Activated CD4-positive, alpha-beta T cell treated with anti-CD3 and anti-CD28 coated beads, Interleukin-10, Interleukin-2, amounts not matched to agents 100 ng/mL and 50 ng/mL, durations not matched to agents 16 hours and 8 hours (primary cell): ENCODE data around the gene KLLN.
"Not testable (repeated sequence)": the region's sequence is repeated elsewhere in the genome, so short reads cannot be mapped to it uniquely, and the experiment has no call there.

Source experiments
- DNase-seq: peaks from one replicate; pipeline ENCODE4 v3.0.0-alpha.2; 2020

The KLLN gene

GRCh38 chr10:87865241-87865881 is 2.0 kb upstream of the KLLN start:
- peak; percentile 23 for DNase-seq

- DNase-seq: peak; percentile 27
Measured at GRCh38 chr10:87864496-87865059, 1.2 kb upstream of the KLLN start.

GRCh38 chr10:87863951-87864495 is 690 bp upstream of the KLLN start:
- DNase-seq: peak; percentile 42

GRCh38 chr10:87862679-87863052 is 667 bp downstream of the KLLN start:
- peak; percentile 71 for DNase-seq

- DNase-seq: peak; percentile 95
Measured at GRCh38 chr10:87861953-87862678, 1.2 kb downstream of the KLLN start.

- DNase-seq: no peak
Measured at GRCh38 chr10:87861566-87861952, 1.8 kb downstream of the KLLN start.

GRCh38 chr10:87860816-87861403 is 2.4 kb downstream of the KLLN start:
- no peak for DNase-seq

- peak; percentile 53 for DNase-seq
Measured at GRCh38 chr10:87860156-87860795, 3.1 kb downstream of the KLLN start.

GRCh38 chr10:87855665-87856064 is 7.7 kb downstream of the KLLN start:
- not testable (repeated sequence) for DNase-seq

- not testable (repeated sequence) for DNase-seq
Measured at GRCh38 chr10:87855247-87855646, 8.1 kb downstream of the KLLN start.

GRCh38 chr10:87852089-87852488 is 11.2 kb downstream of the KLLN start:
- no peak for DNase-seq

- peak; percentile 66 for DNase-seq
Measured at GRCh38 chr10:87850742-87851205, 12.6 kb downstream of the KLLN start.

GRCh38 chr10:87849001-87849400 is 14.3 kb downstream of the KLLN start:
- DNase-seq: no peak

- DNase-seq: no peak
Measured at GRCh38 chr10:87847550-87847949, 15.8 kb downstream of the KLLN start.

GRCh38 chr10:87846711-87847110 is 16.6 kb downstream of the KLLN start:
- not testable (repeated sequence) for DNase-seq

GRCh38 chr10:87846023-87846422 is 17.3 kb downstream of the KLLN start:
- no peak for DNase-seq

- DNase-seq: no peak
Measured at GRCh38 chr10:87845624-87845998, 17.7 kb downstream of the KLLN start.

GRCh38 chr10:87844837-87845623 is 18.3 kb downstream of the KLLN start:
- peak; percentile 46 for DNase-seq

GRCh38 chr10:87843714-87844113 is 19.6 kb downstream of the KLLN start:
- DNase-seq: no peak

GRCh38 chr10:87842776-87843497 is 20.4 kb downstream of the KLLN start:
- no peak for DNase-seq

- no peak for DNase-seq
Measured at GRCh38 chr10:87842220-87842641, 21.1 kb downstream of the KLLN start.
